CD4-positive, alpha-beta T cell (primary cell): ENCODE measurements around the gene COL18A1. TPM values are rescaled to one million over a fixed set of nuclear protein-coding genes. Genes with fewer than 3 reads are reported as not detected.

ENCODE experiments used
- ATAC-seq: fragments of 200-7000 bp; cut with Tn5 transposase; one replicate; pipeline ENCODE4 v1.10.0; 2022; ENCODE audit warnings: mild to moderate bottlenecking; ENCODE audit not compliant: poor library complexity
- CTCF ChIA-PET: fragments of 350-600 bp; sonication (Branson Sonifier 250); formaldehyde crosslinking; loops from one replicate; lab custom pipeline; 2021; ENCODE audit warnings: antibody characterized with exemption, inconsistent platforms; lab: Charles Lee
- POLR2A ChIA-PET: fragments of 350-600 bp; sonication (Branson Sonifier 250); formaldehyde crosslinking; loops from one replicate; lab custom pipeline; 2021; ENCODE audit warnings: antibody characterized with exemption, inconsistent platforms; lab: Charles Lee
- DNase-seq, 14 experiments: peaks; one replicate each; pipeline ENCODE4 v3.0.0-alpha.2; 2013 to 2020; ENCODE audit warnings: mixed read lengths in 2 of 14
- H3K27ac ChIP-seq, 2 donors: one replicate each; pipeline versions ENCODE4 v1.5.1 to v1.7.0; 2013; ENCODE audit warnings: low read length in 2 of 2, low read depth in 1 of 2, mild to moderate bottlenecking in 1 of 2
- H3K27me3 ChIP-seq, 2 experiments: 1 replicate in 1 of 2; 2 replicates in 1 of 2; pipeline versions ENCODE4 v1.6.1 to v1.7.0; 2013; ENCODE audit warnings: low read length in 2 of 2, control low read depth in 1 of 2, mild to moderate bottlenecking in 1 of 2, moderate library complexity in 1 of 2; ENCODE audit not compliant: insufficient read depth in 2 of 2, control insufficient read depth in 1 of 2
- H3K36me3 ChIP-seq: one replicate; pipeline ENCODE4 v1.6.1; 2013; ENCODE audit warnings: low read length, control low read depth; ENCODE audit not compliant: insufficient read depth
- H3K4me1 ChIP-seq: one replicate; pipeline ENCODE4 v1.6.1; 2013; ENCODE audit warnings: low read length, control low read depth; ENCODE audit not compliant: insufficient read depth
- H3K4me3 ChIP-seq: one replicate; pipeline ENCODE4 v1.5.1; 2013; ENCODE audit warnings: mild to moderate bottlenecking, low read length, moderate library complexity
- H3K9me3 ChIP-seq, 2 experiments: 1 replicate in 1 of 2; 2 replicates in 1 of 2; pipeline versions ENCODE4 v1.6.1 to v1.7.0; 2013; ENCODE audit warnings: low read length in 2 of 2, mild to moderate bottlenecking in 2 of 2, control low read depth in 1 of 2, moderate library complexity in 1 of 2; ENCODE audit not compliant: control insufficient read depth in 1 of 2, insufficient read depth in 1 of 2
- H3K27ac Mint-ChIP-seq: one replicate; pipeline ENCODE4 v1.8.0; 2020; ENCODE audit warnings: mixed read lengths
- H3K27me3 Mint-ChIP-seq: one replicate; pipeline ENCODE4 v1.8.0; 2021; ENCODE audit warnings: mixed read lengths
- H3K36me3 Mint-ChIP-seq: one replicate; pipeline ENCODE4 v1.8.0; 2021; ENCODE audit warnings: low read depth, mixed read lengths
- H3K4me1 Mint-ChIP-seq: one replicate; pipeline ENCODE4 v1.8.0; 2021; ENCODE audit warnings: low read depth, mixed read lengths
- H3K4me3 Mint-ChIP-seq: one replicate; pipeline ENCODE4 v1.8.0; 2020; ENCODE audit warnings: mild to moderate bottlenecking, mixed read lengths
- H3K9me3 Mint-ChIP-seq: one replicate; pipeline ENCODE4 v1.8.0; 2020; ENCODE audit warnings: mixed read lengths
- intact Hi-C, 2 experiments: fragments of 100-400 bp; cut with DNase I in 1 of 2; cut with micrococcal nuclease in 1 of 2; formaldehyde crosslinking; loops; one replicate each; pipeline versions ENCODE4 v1.15.1 to v1.9.0; 2023 to 2025; cut with DNase I, micrococcal nuclease
- total RNA-seq, 174 experiments: library from RNA in 2 of 174; stranded (reverse) in 2 of 174; gene quantifications; one replicate each; pipeline ENCODE4 v1.2.3 and lab custom pipeline; 2021 to 2026
- TF ChIP-seq, protein P1 (sequence below): fragments of 200-600 bp; IDR thresholded peaks from one replicate; pipeline ENCODE4 v1.8.0; 2022; ENCODE audit warnings: antibody characterized with exemption, mild to moderate bottlenecking

COL18A1 gene
- total RNA-seq, 2 experiments from 2014 or later = 15.2 to 16.0 TPM

GRCh38 chr21:45521241-45521640, 116.3 kb downstream of the COL18A1 start:
- H3K4me1 Mint-ChIP-seq = peaks cover 5% of the 10 kb centered on the region
- ChIA-PET POLR2A (no interaction called here), CTCF (no interaction called here)
- no peaks in the 10 kb centered on the region for H3K27me3 Mint-ChIP-seq
- Histone ChIP-seq H3K4me1 (peaks cover 7% of the 10 kb centered on the region), H3K27ac (no peak overlapping the region), H3K27me3 (no peaks in the 10 kb centered on the region), H3K36me3 (peaks cover 14% of the 10 kb centered on the region), H3K4me3 (no peak overlapping the region), H3K9me3 (peaks cover 6 to 11% of the 10 kb centered on the region in 2 experiments)
- TF ChIP-seq, protein P1, sequence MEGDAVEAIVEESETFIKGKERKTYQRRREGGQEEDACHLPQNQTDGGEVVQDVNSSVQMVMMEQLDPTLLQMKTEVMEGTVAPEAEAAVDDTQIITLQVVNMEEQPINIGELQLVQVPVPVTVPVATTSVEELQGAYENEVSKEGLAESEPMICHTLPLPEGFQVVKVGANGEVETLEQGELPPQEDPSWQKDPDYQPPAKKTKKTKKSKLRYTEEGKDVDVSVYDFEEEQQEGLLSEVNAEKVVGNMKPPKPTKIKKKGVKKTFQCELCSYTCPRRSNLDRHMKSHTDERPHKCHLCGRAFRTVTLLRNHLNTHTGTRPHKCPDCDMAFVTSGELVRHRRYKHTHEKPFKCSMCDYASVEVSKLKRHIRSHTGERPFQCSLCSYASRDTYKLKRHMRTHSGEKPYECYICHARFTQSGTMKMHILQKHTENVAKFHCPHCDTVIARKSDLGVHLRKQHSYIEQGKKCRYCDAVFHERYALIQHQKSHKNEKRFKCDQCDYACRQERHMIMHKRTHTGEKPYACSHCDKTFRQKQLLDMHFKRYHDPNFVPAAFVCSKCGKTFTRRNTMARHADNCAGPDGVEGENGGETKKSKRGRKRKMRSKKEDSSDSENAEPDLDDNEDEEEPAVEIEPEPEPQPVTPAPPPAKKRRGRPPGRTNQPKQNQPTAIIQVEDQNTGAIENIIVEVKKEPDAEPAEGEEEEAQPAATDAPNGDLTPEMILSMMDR = no peak
- peaks cover 14% of the 10 kb centered on the region for H3K9me3 Mint-ChIP-seq
- H3K27ac Mint-ChIP-seq = no peak overlapping the region
- no peak for DNase-seq
- intact Hi-C loops = no loop called here
- no peak for ATAC-seq
- no peak overlapping the region for H3K4me3 Mint-ChIP-seq
- peaks cover 63% of the 10 kb centered on the region for H3K36me3 Mint-ChIP-seq

- Histone ChIP-seq H3K27ac (no peak overlapping the region), H3K36me3 (peaks cover 14% of the 10 kb centered on the region), H3K27me3 (no peaks in the 10 kb centered on the region), H3K4me1 (peaks cover 5% of the 10 kb centered on the region), H3K4me3 (no peak overlapping the region), H3K9me3 (peaks cover 6 to 11% of the 10 kb centered on the region in 2 experiments)
- POLR2A ChIA-PET = no interaction called here
- H3K4me3 Mint-ChIP-seq = no peak overlapping the region
- TF ChIP-seq, protein P1 = no peak
- intact Hi-C loops = no loop called here
- H3K27ac Mint-ChIP-seq = no peak overlapping the region
- H3K27me3 Mint-ChIP-seq = no peaks in the 10 kb centered on the region
- ATAC-seq (no peak), DNase-seq (no peak)
- H3K36me3 Mint-ChIP-seq = peaks cover 66% of the 10 kb centered on the region
- CTCF ChIA-PET = no interaction called here
- H3K9me3 Mint-ChIP-seq = peaks cover 14% of the 10 kb centered on the region
- peaks cover 5% of the 10 kb centered on the region for H3K4me1 Mint-ChIP-seq
These were observed 117.4 kb downstream of the COL18A1 start for GRCh38 chr21:45522381-45522780.

DNA sequence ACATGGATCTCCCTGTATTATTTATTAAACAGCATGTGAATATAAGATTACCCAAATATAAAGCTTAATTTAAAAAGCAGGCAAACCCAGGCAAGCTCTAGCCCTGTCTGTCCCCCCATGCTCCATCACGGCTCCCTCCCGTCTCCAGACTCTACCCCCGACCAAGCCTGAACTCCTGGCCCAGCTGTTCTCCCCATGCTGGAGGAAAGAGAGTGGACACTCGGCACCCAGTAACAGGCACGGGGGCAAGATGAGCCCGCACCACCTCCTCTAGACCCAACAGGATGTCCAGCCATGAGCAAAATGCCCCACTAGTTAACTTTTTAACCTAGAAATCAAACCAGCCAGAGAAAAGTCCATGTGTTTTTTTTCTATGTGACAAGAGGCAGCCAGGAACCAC, 118.0 kb downstream of the COL18A1 start:
- intact Hi-C loops = no loop called here
- no peak overlapping the region for H3K27ac Mint-ChIP-seq
- DNase-seq = no peak
- TF ChIP-seq, protein P1 = no peak
- peaks cover 6 to 11% of the 10 kb centered on the region in 2 experiments for H3K9me3 ChIP-seq
- peaks cover 12% of the 10 kb centered on the region for H3K36me3 ChIP-seq
- H3K27me3 ChIP-seq = no peaks in the 10 kb centered on the region
- no peak for ATAC-seq
- no peaks in the 10 kb centered on the region for H3K4me1 ChIP-seq
- no peak overlapping the region for H3K27ac ChIP-seq
- H3K9me3 Mint-ChIP-seq = peaks cover 13% of the 10 kb centered on the region
- no peaks in the 10 kb centered on the region for H3K27me3 Mint-ChIP-seq
- ChIA-PET POLR2A (no interaction called here), CTCF (no interaction called here)
- no peak overlapping the region for H3K4me3 ChIP-seq
- H3K4me1 Mint-ChIP-seq = peaks cover 2% of the 10 kb centered on the region
- no peak overlapping the region for H3K4me3 Mint-ChIP-seq
- peaks cover 63% of the 10 kb centered on the region for H3K36me3 Mint-ChIP-seq
